ENCODE data around the gene IFT122.

DNA sequence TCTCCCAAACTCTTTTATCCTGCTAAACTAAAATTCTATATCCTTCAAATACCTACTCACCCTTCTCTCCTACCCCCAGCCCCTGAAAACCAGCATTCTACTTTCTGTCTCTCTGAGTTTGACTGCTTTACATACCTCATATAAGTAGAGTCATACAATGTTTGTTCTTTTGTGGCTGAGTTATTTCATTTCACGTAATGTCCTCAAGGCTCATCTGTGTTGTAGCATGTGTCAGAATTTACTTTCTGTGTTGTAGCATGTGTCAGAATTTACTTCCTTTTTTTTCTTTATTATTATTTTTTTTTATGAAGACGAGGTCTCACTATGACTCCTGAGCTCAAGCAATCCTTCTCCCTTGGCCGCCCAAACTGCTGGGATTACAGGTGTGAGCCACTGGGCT is 20.1 kb downstream of the IFT122 start:
- TF ChIP-seq, protein P1, sequence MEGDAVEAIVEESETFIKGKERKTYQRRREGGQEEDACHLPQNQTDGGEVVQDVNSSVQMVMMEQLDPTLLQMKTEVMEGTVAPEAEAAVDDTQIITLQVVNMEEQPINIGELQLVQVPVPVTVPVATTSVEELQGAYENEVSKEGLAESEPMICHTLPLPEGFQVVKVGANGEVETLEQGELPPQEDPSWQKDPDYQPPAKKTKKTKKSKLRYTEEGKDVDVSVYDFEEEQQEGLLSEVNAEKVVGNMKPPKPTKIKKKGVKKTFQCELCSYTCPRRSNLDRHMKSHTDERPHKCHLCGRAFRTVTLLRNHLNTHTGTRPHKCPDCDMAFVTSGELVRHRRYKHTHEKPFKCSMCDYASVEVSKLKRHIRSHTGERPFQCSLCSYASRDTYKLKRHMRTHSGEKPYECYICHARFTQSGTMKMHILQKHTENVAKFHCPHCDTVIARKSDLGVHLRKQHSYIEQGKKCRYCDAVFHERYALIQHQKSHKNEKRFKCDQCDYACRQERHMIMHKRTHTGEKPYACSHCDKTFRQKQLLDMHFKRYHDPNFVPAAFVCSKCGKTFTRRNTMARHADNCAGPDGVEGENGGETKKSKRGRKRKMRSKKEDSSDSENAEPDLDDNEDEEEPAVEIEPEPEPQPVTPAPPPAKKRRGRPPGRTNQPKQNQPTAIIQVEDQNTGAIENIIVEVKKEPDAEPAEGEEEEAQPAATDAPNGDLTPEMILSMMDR (IDR thresholded peaks at IDR 0.05) = no peak
- TF ChIP-seq POLR2A (IDR thresholded peaks at IDR 0.05) = no peak

Measured in testis (tissue), 2 donors.